Esophagus muscularis mucosa (tissue), 4 donors: ENCODE data around the gene CLIP3.

Experiments used
- CTCF ChIP-seq, 3 experiments: fragments of 200-600 bp in 2 of 3; fragments of 450-650 bp in 1 of 3; sonication (generic) in 2 of 3; IDR thresholded peaks; one replicate each; pipeline ENCODE4 v1.5.1; 2017 to 2019; ENCODE audit warnings: antibody characterized with exemption in 3 of 3, mild to moderate bottlenecking in 2 of 3, moderate library complexity in 1 of 3
- EP300 ChIP-seq: sonication (generic); formaldehyde crosslinking; IDR thresholded peaks from one replicate; pipeline ENCODE4 v1.6.1; 2017; ENCODE audit warnings: antibody characterized with exemption
- POLR2A ChIP-seq: fragments of 450-650 bp; IDR thresholded peaks from one replicate; pipeline ENCODE4 v1.6.1; 2017; ENCODE audit warnings: antibody characterized with exemption, moderate library complexity, mild to moderate bottlenecking, low read depth
- POLR2AphosphoS5 ChIP-seq, 2 donors: sonication (generic); formaldehyde crosslinking; IDR thresholded peaks; one replicate each; pipeline ENCODE4 v1.6.1; 2017; ENCODE audit warnings: antibody characterized with exemption in 2 of 2

GRCh38 chr19:35993923-35994598, 38.6 kb downstream of the CLIP3 start:
- peak in 2 of 3 experiments; percentile 30 to 31 for TF ChIP-seq CTCF (IDR thresholded peaks at IDR 0.05)
- no peak for TF ChIP-seq POLR2A
- no peak for TF ChIP-seq EP300
- no peak for TF ChIP-seq POLR2AphosphoS5 (IDR thresholded peaks at IDR 0.05)
